Liver (tissue), 9 donors: ENCODE measurements around the gene CYB5A. TPM values are rescaled to one million over a fixed set of nuclear protein-coding genes. Genes with fewer than 3 reads are reported as not detected.

ENCODE experiments used
- DNase-seq: peaks from one replicate; pipeline ENCODE4 v3.0.0-alpha.2; 2017; ENCODE audit warnings: low spot score
- H3K27ac ChIP-seq, 2 donors: one replicate each; pipeline ENCODE4 v1.7.0; 2013; ENCODE audit warnings: inconsistent platforms in 2 of 2, low read length in 2 of 2, control low read depth in 1 of 2, low read depth in 1 of 2, mild to moderate bottlenecking in 1 of 2
- H3K27me3 ChIP-seq, 4 donors: one replicate each; pipeline versions ENCODE4 v1.6.1 to v1.7.0; 2013; ENCODE audit warnings: low read length in 3 of 4, inconsistent platforms in 1 of 4, mild to moderate bottlenecking in 1 of 4, moderate library complexity in 1 of 4; ENCODE audit not compliant: control insufficient read depth in 4 of 4, insufficient read depth in 4 of 4
- H3K36me3 ChIP-seq, 4 donors: one replicate each; pipeline versions ENCODE4 v1.6.1 to v1.7.0; 2013; ENCODE audit warnings: low read length in 3 of 4, mild to moderate bottlenecking in 3 of 4, low read depth in 1 of 4, moderate library complexity in 1 of 4; ENCODE audit not compliant: control insufficient read depth in 4 of 4, insufficient read depth in 3 of 4
- H3K4me1 ChIP-seq, 4 donors: one replicate each; pipeline versions ENCODE4 v1.6.1 to v1.7.0; 2013; ENCODE audit warnings: low read length in 3 of 4, mild to moderate bottlenecking in 3 of 4, moderate library complexity in 1 of 4; ENCODE audit not compliant: control insufficient read depth in 4 of 4, insufficient read depth in 4 of 4
- H3K4me3 ChIP-seq, 3 donors: one replicate each; pipeline versions ENCODE4 v1.6.1 to v1.7.0; 2013; ENCODE audit warnings: low read length in 3 of 3, control low read depth in 1 of 3, low read depth in 1 of 3, mild to moderate bottlenecking in 1 of 3
- H3K9ac ChIP-seq, 2 donors: one replicate each; pipeline ENCODE4 v1.7.0; 2013; ENCODE audit warnings: low read length in 2 of 2, mild to moderate bottlenecking in 2 of 2, moderate library complexity in 2 of 2, control low read depth in 1 of 2, low read depth in 1 of 2
- H3K9me3 ChIP-seq, 4 donors: one replicate each; pipeline versions ENCODE4 v1.6.1 to v1.7.0; 2013; ENCODE audit warnings: low read length in 3 of 4; ENCODE audit not compliant: control insufficient read depth in 4 of 4
- EGR1 ChIP-seq, 2 donors: IDR thresholded peaks; 2 replicates each; pipeline ENCODE4 v1.6.1; 2016 to 2018; ENCODE audit warnings: antibody characterized with exemption in 2 of 2, low read depth in 2 of 2
- FOXA1 ChIP-seq: IDR thresholded peaks from 2 replicates; pipeline ENCODE4 v1.6.1; 2016; ENCODE audit warnings: antibody characterized with exemption
- FOXA2 ChIP-seq: IDR thresholded peaks from 2 replicates; pipeline ENCODE4 v1.6.1; 2016; ENCODE audit warnings: antibody characterized with exemption
- GABPA ChIP-seq, 2 donors: IDR thresholded peaks in 1 of 2; conservative IDR thresholded peaks in 1 of 2; 2 replicates each; pipeline ENCODE4 v1.6.1; 2016; ENCODE audit warnings: antibody characterized with exemption in 2 of 2, mild to moderate bottlenecking in 1 of 2, moderate library complexity in 1 of 2
- HNF4A ChIP-seq, 2 donors: conservative IDR thresholded peaks; 2 replicates each; pipeline ENCODE4 v1.6.1; 2016; ENCODE audit warnings: antibody characterized with exemption in 2 of 2, mild to moderate bottlenecking in 2 of 2
- HNF4G ChIP-seq: IDR thresholded peaks from 2 replicates; pipeline ENCODE4 v1.6.1; 2016; ENCODE audit warnings: antibody characterized with exemption
- JUND ChIP-seq, 2 donors: IDR thresholded peaks; 2 replicates each; pipeline ENCODE4 v1.6.1; 2016; ENCODE audit warnings: antibody characterized with exemption in 2 of 2
- NR2F2 ChIP-seq: IDR thresholded peaks from 2 replicates; pipeline ENCODE4 v1.6.1; 2016; ENCODE audit warnings: antibody characterized with exemption
- RAD21 ChIP-seq, 2 donors: IDR thresholded peaks; 2 replicates each; pipeline ENCODE4 v1.6.1; 2016; ENCODE audit warnings: antibody characterized with exemption in 2 of 2, mild to moderate bottlenecking in 2 of 2
- RXRA ChIP-seq, 2 donors: IDR thresholded peaks; 2 replicates each; pipeline ENCODE4 v1.6.1; 2017 to 2018; ENCODE audit warnings: antibody characterized with exemption in 2 of 2, mild to moderate bottlenecking in 1 of 2
- SP1 ChIP-seq: IDR thresholded peaks from 2 replicates; pipeline ENCODE4 v1.6.1; 2018; ENCODE audit warnings: antibody characterized with exemption, mild to moderate bottlenecking
- YY1 ChIP-seq: IDR thresholded peaks from 2 replicates; pipeline ENCODE4 v1.6.1; 2016; ENCODE audit warnings: antibody characterized with exemption, mild to moderate bottlenecking
- WGBS: extraction: QIAGEN DNeasy Blood & Tissue Kit; methylation state at CpG from one replicate; pipeline ENCODE4 v1.1.7; 2013; 5-methylcytosine and 5-hydroxymethylcytosine counted together
- polyA plus RNA-seq, 2 donors: library from polyadenylated mRNA; stranded (reverse) in 1 of 2; unstranded in 1 of 2; fragments of 200-250 nt in 1 of 2; fragments of >200 nt in 1 of 2; fragmentation: Nextera tagmentation in 1 of 2; extraction: Ambion mirVana in 1 of 2; gene quantifications; one replicate each; pipeline versions ENCODE4 v1.2.1 to v1.2.3, GENCODE V29; 2013 to 2015
- total RNA-seq, 2 donors: library from RNA; depleted of rRNA; stranded (reverse); fragments of >200 nt; gene quantifications; one replicate each; pipeline ENCODE4 v1.2.3, GENCODE V29; 2014
- TF ChIP-seq, protein P1 (sequence below): IDR thresholded peaks from 2 replicates; pipeline ENCODE4 v1.6.1; 2016; ENCODE audit warnings: antibody characterized with exemption
- TF ChIP-seq, protein P2 (sequence below): fragments of 150-350 bp; IDR thresholded peaks from 2 replicates; pipeline ENCODE4 v1.5.1; 2017; ENCODE audit warnings: improper control_type of control experiment, low read depth, low read length; ENCODE audit not compliant: missing input control
- TF ChIP-seq, protein P3 (sequence below): IDR thresholded peaks from 2 replicates; pipeline ENCODE4 v1.6.1; 2016; ENCODE audit warnings: antibody characterized with exemption
- TF ChIP-seq, protein P4 (sequence below): IDR thresholded peaks from 2 replicates; pipeline ENCODE4 v1.6.1; 2016; ENCODE audit warnings: antibody characterized with exemption
- donor health status: healthy.
- donor health status: healthy.
- donor health status: healthy.
- donor health status: healthy.
- donor health status: healthy.

CYB5A gene
- total and polyA plus RNA-seq, 4 donors = 277 to 2,022 (median 1,122) TPM

DNA sequence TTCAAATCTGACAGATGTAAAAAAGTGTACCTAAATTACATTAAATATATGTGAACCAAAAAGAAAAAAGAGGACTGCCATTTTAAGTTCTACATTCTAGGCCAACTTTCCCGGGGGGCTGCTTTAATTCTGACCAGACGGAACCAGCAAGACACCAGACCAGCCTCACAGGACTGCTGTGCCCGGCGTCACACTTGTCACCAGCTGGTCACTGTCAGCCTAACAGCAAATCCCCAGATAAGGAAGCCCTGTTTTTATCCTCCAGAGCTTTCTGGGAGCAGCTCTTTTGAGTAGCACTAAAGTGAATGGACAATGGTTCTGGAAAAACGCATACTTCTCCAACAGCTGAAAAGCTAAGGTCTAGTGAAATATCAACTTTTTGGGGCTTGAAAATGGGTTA, 35.6 kb downstream of the CYB5A start (continued):
- TF ChIP-seq, protein P1, sequence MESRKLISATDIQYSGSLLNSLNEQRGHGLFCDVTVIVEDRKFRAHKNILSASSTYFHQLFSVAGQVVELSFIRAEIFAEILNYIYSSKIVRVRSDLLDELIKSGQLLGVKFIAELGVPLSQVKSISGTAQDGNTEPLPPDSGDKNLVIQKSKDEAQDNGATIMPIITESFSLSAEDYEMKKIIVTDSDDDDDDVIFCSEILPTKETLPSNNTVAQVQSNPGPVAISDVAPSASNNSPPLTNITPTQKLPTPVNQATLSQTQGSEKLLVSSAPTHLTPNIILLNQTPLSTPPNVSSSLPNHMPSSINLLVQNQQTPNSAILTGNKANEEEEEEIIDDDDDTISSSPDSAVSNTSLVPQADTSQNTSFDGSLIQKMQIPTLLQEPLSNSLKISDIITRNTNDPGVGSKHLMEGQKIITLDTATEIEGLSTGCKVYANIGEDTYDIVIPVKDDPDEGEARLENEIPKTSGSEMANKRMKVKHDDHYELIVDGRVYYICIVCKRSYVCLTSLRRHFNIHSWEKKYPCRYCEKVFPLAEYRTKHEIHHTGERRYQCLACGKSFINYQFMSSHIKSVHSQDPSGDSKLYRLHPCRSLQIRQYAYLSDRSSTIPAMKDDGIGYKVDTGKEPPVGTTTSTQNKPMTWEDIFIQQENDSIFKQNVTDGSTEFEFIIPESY = no peak
- TF ChIP-seq JUND (IDR thresholded peaks at IDR 0.05) (no peak), FOXA2 (no peak), YY1 (no peak)
- TF ChIP-seq, protein P2, sequence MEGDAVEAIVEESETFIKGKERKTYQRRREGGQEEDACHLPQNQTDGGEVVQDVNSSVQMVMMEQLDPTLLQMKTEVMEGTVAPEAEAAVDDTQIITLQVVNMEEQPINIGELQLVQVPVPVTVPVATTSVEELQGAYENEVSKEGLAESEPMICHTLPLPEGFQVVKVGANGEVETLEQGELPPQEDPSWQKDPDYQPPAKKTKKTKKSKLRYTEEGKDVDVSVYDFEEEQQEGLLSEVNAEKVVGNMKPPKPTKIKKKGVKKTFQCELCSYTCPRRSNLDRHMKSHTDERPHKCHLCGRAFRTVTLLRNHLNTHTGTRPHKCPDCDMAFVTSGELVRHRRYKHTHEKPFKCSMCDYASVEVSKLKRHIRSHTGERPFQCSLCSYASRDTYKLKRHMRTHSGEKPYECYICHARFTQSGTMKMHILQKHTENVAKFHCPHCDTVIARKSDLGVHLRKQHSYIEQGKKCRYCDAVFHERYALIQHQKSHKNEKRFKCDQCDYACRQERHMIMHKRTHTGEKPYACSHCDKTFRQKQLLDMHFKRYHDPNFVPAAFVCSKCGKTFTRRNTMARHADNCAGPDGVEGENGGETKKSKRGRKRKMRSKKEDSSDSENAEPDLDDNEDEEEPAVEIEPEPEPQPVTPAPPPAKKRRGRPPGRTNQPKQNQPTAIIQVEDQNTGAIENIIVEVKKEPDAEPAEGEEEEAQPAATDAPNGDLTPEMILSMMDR = no peak

DNA sequence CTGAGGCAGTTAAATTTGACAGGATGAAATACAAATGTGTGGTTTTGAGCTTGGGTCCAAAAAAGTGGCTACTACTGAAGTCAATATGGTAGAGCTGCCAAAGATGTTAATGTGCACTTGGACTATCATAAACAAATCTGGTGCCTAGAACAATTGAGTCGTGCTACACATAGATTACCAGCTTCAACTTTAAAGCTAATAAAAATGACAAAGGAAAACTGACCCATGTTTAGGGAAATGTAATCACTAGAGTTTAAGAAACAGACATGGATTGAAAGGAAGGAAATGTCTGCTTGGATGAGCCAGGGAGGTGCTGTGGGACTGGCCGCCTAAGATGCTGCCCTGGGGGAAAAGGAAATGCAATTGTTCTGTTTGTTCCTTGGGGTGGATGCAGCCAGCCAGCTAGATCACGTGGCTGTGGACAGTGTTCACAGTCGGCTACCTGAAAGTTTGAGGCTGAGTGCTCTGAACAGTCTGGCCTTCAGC, 36.6 kb downstream of the CYB5A start:
- peaks cover 17 to 77% (median 66%) of the 10 kb centered on the region in 4 donors for H3K4me1 ChIP-seq
- peaks cover 3 to 50% (median 24%) of the 10 kb centered on the region in 4 donors for H3K36me3 ChIP-seq
- no peak overlapping the region for H3K9ac ChIP-seq
- no peak for DNase-seq
- no peak overlapping the region for H3K4me3 ChIP-seq
- WGBS = 33% methylated on average over 4 of the region's 4 CpGs
- no peaks in the 10 kb centered on the region for H3K9me3 ChIP-seq
- no peaks in the 10 kb centered on the region for H3K27me3 ChIP-seq
- no peak for TF ChIP-seq YY1
- no peak for TF ChIP-seq FOXA1
- TF ChIP-seq RXRA (IDR thresholded peaks at IDR 0.05) = no peak
- no peak for TF ChIP-seq JUND (IDR thresholded peaks at IDR 0.05)
- peak overlapping the region; percentile 6 to 58 for H3K27ac ChIP-seq

DNA sequence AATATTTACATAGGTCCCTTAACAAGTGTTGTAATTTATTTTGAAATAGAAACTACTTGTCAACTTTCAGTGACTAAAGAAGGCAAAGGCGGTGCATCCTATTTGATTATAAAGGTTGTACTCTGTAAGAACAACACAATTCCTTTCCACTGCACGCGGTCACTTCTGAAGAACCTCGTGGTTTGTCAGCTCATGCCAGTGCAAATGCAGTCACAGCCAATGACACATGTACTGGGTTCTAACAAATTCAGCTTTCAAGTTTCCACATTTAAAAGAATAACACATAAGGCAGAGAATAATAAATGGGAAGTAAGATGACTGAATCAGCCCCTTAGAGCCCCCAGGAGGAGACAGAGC, 39.7 kb downstream of the CYB5A start:
- 31% methylated on average over 4 of the region's 4 CpGs for WGBS

DNA sequence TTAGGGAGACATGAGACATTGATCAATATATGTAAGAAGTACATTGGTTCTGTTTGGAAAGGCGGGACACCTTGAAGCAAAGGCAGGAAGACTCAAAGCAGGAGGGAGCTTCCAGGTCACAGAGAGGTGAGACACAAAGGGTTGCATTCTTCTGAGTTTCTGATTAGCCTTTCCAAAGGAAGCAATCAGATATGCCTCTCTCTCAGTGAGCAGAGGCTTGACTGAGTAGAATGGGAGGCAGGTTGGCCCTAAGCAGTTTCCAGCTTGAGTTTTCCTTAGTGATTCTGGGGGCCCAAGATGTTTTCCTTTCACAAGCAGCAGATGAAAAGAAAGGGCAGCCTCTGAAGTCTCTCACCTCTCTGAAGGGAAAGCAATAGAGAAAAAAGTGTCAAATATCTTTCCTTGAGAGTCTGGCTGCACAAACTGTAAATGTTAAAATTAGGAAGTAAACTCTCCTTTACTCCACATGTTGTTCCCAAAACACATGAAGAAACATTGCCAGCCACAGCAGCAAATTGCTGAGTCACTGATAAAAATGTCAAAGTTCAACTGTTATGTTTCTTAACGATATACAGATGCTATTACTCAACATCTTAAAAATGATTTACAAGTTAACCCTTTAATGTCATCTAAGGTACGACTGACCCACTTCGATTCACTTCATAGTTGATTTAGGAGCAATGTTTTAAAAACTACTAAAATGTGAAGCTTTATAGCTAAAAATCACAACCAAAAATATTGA, 40.3 kb downstream of the CYB5A start:
- no peak for DNase-seq
- H3K27ac ChIP-seq = peak overlapping the region; percentile 75 to 97
- H3K36me3 ChIP-seq = peaks cover 3 to 30% (median 9%) of the 10 kb centered on the region in 4 donors
- H3K9ac ChIP-seq = no peak overlapping the region
- H3K27me3 ChIP-seq = no peaks in the 10 kb centered on the region
- H3K9me3 ChIP-seq = no peaks in the 10 kb centered on the region
- peaks cover 20 to 80% (median 68%) of the 10 kb centered on the region in 4 donors for H3K4me1 ChIP-seq
- WGBS = 31% methylated on average over 4 of the region's 4 CpGs
- H3K4me3 ChIP-seq = no peak overlapping the region
- TF ChIP-seq SP1 = peak; percentile 66
- TF ChIP-seq EGR1 (IDR thresholded peaks at IDR 0.05; ENCODE audit: low read depth in 2 of 2) = peak in 1 of 2 donors; percentile 45
- peak; percentile 24 to 50 for TF ChIP-seq RAD21 (IDR thresholded peaks at IDR 0.05)
- TF ChIP-seq, protein P1 = peak; percentile 40
- TF ChIP-seq, protein P3, sequence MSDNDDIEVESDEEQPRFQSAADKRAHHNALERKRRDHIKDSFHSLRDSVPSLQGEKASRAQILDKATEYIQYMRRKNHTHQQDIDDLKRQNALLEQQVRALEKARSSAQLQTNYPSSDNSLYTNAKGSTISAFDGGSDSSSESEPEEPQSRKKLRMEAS = peak; percentile 60
- peak; percentile 29 for TF ChIP-seq FOXA1
- TF ChIP-seq GABPA (IDR thresholded peaks at IDR 0.05 in 1 of 2, conservative IDR thresholded peaks at IDR 0.05 in 1 of 2) = peak in 1 of 2 donors; percentile 20
- peak; percentile 86 for TF ChIP-seq NR2F2
- peak; percentile 38 for TF ChIP-seq HNF4G
- TF ChIP-seq YY1 = no peak
- TF ChIP-seq RXRA (IDR thresholded peaks at IDR 0.05) = peak; percentile 72 to 82
- TF ChIP-seq, protein P4, sequence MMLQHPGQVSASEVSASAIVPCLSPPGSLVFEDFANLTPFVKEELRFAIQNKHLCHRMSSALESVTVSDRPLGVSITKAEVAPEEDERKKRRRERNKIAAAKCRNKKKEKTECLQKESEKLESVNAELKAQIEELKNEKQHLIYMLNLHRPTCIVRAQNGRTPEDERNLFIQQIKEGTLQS = peak; percentile 31
- peak; percentile 71 to 75 for TF ChIP-seq HNF4A (conservative IDR thresholded peaks at IDR 0.05)

More for the DNA sequence above, 39.7 kb downstream of the CYB5A start:
- Histone ChIP-seq H3K9ac (peak overlapping the region in 1 of 2 donors; percentile 51), H3K9me3 (no peaks in the 10 kb centered on the region), H3K36me3 (peaks cover 3 to 33% (median 10%) of the 10 kb centered on the region in 4 donors), H3K27ac (peak overlapping the region; percentile 75 to 97), H3K4me1 (peaks cover 20 to 85% (median 72%) of the 10 kb centered on the region in 4 donors), H3K27me3 (no peaks in the 10 kb centered on the region), H3K4me3 (no peak overlapping the region)
- TF ChIP-seq HNF4A (conservative IDR thresholded peaks at IDR 0.05) = peak; percentile 4 to 12
- TF ChIP-seq HNF4G = no peak
- peak in 1 of 2 donors; percentile 0 for TF ChIP-seq RAD21 (IDR thresholded peaks at IDR 0.05)
- TF ChIP-seq, protein P3 = peak; percentile 2
- TF ChIP-seq EGR1 (IDR thresholded peaks at IDR 0.05; ENCODE audit: low read depth in 2 of 2) = peak in 1 of 2 donors; percentile 1
- DNase-seq = no peak
